ENCODE data around the gene PRKACA. TPM values are rescaled to one million over a fixed set of nuclear protein-coding genes. Genes with fewer than 3 reads are reported as not detected.

Gene PRKACA
- total RNA-seq, result 87.1 TPM
- long read RNA-seq, partial matches to known transcripts, result 6 of 26 reads
- long read RNA-seq, other reads (novel, unspliced or antisense), result 17 of 26 reads

DNA sequence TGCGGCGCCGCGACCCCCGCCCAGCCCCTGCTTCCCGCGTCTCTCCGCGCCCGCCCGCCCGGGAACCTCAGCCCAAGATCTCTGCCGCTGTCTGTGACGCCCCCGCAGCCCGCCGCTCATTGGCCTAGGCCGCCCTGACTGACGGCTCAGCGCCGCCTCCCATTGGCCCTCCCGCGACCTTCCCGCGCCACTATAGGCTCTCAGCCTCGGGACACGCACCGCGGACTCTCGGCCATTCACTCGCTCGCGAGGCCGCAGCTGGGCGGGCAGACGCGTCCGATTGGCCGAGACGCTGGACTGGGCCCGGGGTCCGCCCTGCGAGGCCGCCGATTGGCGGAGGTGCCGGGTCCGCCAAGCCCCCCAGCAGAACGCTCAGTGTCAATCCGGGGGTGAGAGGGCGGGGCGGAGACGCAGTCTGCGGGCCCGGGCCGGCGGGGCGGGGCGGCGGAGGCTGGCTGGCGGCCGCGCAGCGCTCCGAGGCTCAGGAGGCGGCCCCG is at the start of gene PRKACA:
Gene PRKACA, minus strand, starts transcription at position 95 of the 497 bp plus-strand sequence. CDS start 215 bp downstream, outside the sequence.
- TF ChIP-seq, protein P1, sequence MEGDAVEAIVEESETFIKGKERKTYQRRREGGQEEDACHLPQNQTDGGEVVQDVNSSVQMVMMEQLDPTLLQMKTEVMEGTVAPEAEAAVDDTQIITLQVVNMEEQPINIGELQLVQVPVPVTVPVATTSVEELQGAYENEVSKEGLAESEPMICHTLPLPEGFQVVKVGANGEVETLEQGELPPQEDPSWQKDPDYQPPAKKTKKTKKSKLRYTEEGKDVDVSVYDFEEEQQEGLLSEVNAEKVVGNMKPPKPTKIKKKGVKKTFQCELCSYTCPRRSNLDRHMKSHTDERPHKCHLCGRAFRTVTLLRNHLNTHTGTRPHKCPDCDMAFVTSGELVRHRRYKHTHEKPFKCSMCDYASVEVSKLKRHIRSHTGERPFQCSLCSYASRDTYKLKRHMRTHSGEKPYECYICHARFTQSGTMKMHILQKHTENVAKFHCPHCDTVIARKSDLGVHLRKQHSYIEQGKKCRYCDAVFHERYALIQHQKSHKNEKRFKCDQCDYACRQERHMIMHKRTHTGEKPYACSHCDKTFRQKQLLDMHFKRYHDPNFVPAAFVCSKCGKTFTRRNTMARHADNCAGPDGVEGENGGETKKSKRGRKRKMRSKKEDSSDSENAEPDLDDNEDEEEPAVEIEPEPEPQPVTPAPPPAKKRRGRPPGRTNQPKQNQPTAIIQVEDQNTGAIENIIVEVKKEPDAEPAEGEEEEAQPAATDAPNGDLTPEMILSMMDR (IDR thresholded peaks at IDR 0.05), result no peak
- DNase-seq (peak; percentile 99), ATAC-seq (peak; percentile 95 to 96)
- H3K27me3 ChIP-seq (ENCODE audit: low read depth), result no peaks in the 10 kb centered on the region
- H3K27ac ChIP-seq, result peak within 1 kb of the TSS; percentile 99
- H3K36me3 ChIP-seq, result no peaks in the 10 kb centered on the region
- no peaks in the 10 kb centered on the region for H3K9me3 ChIP-seq
- intact Hi-C loops (cut with DNase I), result no loop called here
- peaks cover 63% of the 10 kb centered on the region for H3K4me1 ChIP-seq
- peak within 1 kb of the TSS; percentile 78 for H3K4me3 ChIP-seq

DNA sequence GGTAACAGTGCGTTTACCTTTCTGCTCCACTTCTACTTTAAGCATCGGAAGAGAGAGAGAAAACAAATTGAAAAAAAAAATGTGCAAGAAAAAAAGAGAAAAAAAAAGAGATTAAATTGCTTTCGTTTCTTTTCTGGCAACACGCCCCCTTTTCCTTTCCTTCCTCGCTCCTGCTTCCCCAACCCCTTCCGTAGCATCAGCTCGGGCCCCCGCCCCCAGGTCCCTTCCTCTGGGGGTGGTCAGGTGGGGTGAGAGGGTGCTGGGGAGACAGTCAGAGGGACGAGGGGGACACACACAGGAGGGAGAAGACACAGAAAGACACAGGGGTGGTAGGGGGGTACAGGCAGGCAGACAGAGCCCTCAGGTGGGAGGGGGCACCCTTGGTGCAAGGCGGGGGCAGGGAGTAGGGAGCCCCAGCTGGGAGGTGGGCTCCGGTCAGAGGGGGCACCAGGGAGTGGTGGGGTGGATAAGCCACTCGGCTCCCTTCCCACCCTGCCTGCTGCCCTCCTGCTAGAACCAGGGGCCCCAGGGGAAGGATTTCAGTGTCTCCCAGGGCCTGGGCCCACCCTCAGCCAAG is 49.5 kb upstream of the PRKACA start:
- Histone ChIP-seq H3K27ac (peak overlapping the region; percentile 71), H3K36me3 (peaks cover 40% of the 10 kb centered on the region), H3K4me1 (peaks cover 20% of the 10 kb centered on the region), H3K4me3 (peak overlapping the region; percentile 11), H3K9me3 (no peaks in the 10 kb centered on the region), H3K27me3 (ENCODE audit: low read depth) (no peaks in the 10 kb centered on the region)
- DNase-seq (no peak), ATAC-seq (no peak)
- intact Hi-C loops (cut with DNase I), result no loop called here
- TF ChIP-seq, protein P1 (IDR thresholded peaks at IDR 0.05), result no peak

DNA sequence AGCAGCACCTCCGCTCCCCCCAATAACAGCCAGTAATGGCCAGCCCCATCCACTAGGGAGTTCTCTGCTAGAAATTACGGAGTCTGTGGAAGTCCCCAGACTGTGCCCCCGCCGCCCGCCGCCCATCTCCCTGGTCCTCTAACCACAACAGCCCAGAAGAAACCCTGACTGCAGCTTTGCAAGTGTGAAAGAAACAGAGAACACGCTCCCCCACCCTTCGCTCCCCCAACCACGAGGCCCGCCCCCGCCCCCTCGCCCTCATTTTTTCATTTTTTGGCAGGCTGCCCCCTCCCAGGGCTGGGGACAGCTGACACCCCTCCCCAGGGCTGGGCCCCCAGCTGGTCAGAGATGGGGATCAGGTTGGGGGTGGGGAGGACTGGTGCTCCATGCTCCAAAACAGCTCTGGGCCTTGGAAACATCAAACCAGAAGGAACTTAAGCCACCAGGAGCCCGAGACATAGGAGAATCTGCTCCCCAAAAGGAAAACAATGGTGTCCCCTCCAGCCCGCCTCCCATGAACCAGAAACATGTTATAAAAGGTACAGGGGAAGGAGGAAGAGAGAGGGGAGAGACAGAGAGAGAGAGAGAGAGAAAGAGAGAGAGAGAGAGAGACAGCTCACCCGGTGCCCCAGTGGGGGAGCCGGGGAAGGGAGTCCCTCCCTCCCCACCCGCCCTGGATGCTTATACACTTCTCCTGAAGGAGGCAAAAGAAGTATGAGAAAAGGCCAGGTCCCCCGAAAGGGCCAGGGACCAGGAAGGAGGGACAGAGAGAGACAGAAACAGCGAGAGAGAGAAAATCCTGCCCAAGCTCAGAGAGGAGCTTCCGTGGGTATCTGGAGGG is 48.6 kb upstream of the PRKACA start:
- intact Hi-C loops (cut with DNase I), result no loop called here
- no peak for DNase-seq
- Histone ChIP-seq H3K9me3 (no peaks in the 10 kb centered on the region), H3K27ac (peak overlapping the region; percentile 71), H3K36me3 (peaks cover 31% of the 10 kb centered on the region), H3K27me3 (ENCODE audit: low read depth) (no peaks in the 10 kb centered on the region), H3K4me3 (peak overlapping the region; percentile 1), H3K4me1 (peaks cover 20% of the 10 kb centered on the region)
- ATAC-seq, result no peak
- TF ChIP-seq, protein P1 (IDR thresholded peaks at IDR 0.05), result no peak

DNA sequence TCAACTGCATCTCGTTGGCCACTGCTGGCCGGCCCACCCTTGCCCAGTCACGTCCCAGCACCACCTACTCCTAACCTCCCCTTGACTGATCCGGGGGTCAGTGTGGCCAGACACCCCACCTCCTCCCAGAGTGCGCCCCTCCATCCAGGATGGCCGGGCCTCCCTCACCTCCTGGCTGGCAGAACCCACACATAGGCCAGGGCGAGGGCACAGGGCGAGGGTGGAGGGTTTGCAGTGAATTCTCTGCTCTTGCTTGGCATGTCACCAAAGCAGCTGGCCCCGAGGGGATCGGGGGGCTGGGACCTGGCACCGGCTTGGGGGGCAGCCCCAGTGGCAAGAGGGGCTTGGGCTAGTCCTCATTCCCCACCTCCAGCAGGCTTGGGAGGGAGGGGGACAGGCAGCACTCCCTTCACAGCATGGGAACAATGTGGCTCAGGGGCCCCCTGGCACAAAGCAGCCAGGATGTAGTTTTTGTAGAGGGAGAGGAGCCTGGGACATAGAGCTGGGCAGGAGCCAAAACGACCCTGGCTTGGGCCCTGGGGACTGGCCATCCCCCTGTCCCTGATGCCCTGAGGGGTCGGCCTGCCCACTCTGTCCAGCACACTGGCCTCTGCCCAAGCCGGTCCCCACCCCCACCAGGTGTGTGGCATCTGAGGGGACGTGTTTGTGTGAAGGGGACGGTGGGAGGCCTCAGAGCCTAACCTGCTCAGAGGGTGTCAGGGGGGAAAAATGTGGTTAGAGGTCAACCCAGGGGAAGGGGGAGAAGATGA is 47.3 kb upstream of the PRKACA start:
- TF ChIP-seq, protein P1 (IDR thresholded peaks at IDR 0.05), result no peak
- DNase-seq, result no peak
- H3K9me3 ChIP-seq, result no peaks in the 10 kb centered on the region
- no peaks in the 10 kb centered on the region for H3K27me3 ChIP-seq (ENCODE audit: low read depth)
- H3K4me1 ChIP-seq, result peaks cover 20% of the 10 kb centered on the region
- H3K27ac ChIP-seq, result no peak overlapping the region
- no peak overlapping the region for H3K4me3 ChIP-seq
- intact Hi-C loops (cut with DNase I), result no loop called here
- H3K36me3 ChIP-seq, result peaks cover 24% of the 10 kb centered on the region
- no peak for ATAC-seq

DNA sequence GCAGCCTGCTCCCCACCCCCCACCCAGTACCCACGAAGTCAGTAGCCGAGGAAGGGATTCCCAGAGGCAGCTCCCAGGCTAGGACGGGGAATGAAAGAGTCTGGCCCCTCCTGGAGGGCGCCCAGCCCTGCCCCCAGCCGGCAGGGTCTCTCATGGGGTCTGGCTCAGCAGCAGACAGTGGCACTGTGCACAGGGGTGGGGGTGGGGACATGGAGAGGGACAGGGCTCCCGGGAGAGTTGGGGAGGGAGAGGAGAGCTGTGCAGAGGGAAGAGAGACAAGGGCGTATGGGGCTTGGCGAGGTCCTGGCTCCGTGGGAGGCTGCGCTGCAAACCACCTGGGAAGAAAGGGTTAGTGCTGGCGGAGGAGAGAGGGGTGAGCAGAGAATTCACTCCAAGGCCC is 46.5 kb upstream of the PRKACA start:
- ATAC-seq (no peak), DNase-seq (no peak)
- intact Hi-C loops (cut with DNase I), result no loop called here
- Histone ChIP-seq H3K27ac (no peak overlapping the region), H3K27me3 (ENCODE audit: low read depth) (no peaks in the 10 kb centered on the region), H3K4me1 (peaks cover 20% of the 10 kb centered on the region), H3K9me3 (no peaks in the 10 kb centered on the region), H3K36me3 (peaks cover 18% of the 10 kb centered on the region), H3K4me3 (no peak overlapping the region)
- TF ChIP-seq, protein P1 (IDR thresholded peaks at IDR 0.05), result no peak

Measured in lower lobe of right lung (tissue), 2 donors.